HepG2 (cell line): Measurements from ENCODE around the gene SRSF8. TPM values are rescaled to one million over a fixed set of nuclear protein-coding genes. Genes with fewer than 3 reads are reported as not detected.

Source experiments
- ATAC-seq: fragments of 200-7000 bp; cut with Tn5 transposase; 3 replicates; pipeline ENCODE4 v1.9.1; 2020; ENCODE audit warnings: mild to moderate bottlenecking, moderate library complexity
- BruUV-seq: library from RNA; stranded (reverse); fragments of 400-500 nt; replicated peaks from 2 replicates; lab custom pipeline; 2021; lab: Mats Ljungman, UMichigan
- CTCF ChIA-PET: fragments of 300-600 bp; formaldehyde crosslinking; extraction: SDS; loops from one replicate; lab custom pipeline; 2021; ENCODE audit warnings: low total read pairs, inconsistent platforms, low intra/inter-chr PET ratio; lab: Yijun Ruan, JAX
- POLR2A ChIA-PET: fragments of 350-600 bp; sonication (Branson Sonifier 250); formaldehyde crosslinking; loops from one replicate; lab custom pipeline; 2020; ENCODE audit warnings: antibody characterized with exemption, inconsistent platforms; lab: Yijun Ruan, JAX
- DNase-seq: peaks from one replicate; pipeline ENCODE4 v3.0.0-alpha.2; 2015; ENCODE audit warnings: low spot score
- FAIRE-seq: peaks from 3 replicates; lab custom pipeline; 2011; peaks lifted over from hg19 to GRCh38; lab: Jason Lieb, UNC
- H2AFZ ChIP-seq: one replicate; pipeline ENCODE4 v1.6.1; 2011; ENCODE audit warnings: low read length, inconsistent platforms
- H3K27ac ChIP-seq: fragments of 300-600 bp; 3 replicates; pipeline ENCODE4 v1.8.0; 2011; ENCODE audit warnings: mixed run types, mild to moderate bottlenecking, mixed read lengths, low read length, inconsistent platforms; ENCODE audit not compliant: insufficient read depth; ENCODE audit errors: extremely low read length
- H3K27me3 ChIP-seq, 2 experiments: fragments of 200-600 bp in 1 of 2; 2 replicates in 1 of 2; 3 replicates in 1 of 2; pipeline versions ENCODE4 v1.6.0 to v1.8.0; 2011; ENCODE audit warnings: low read length in 2 of 2, mild to moderate bottlenecking in 2 of 2, moderate library complexity in 2 of 2, inconsistent platforms in 1 of 2; ENCODE audit not compliant: insufficient read depth in 2 of 2, control insufficient read depth in 1 of 2
- H3K36me3 ChIP-seq, 2 experiments: fragments of 200-600 bp in 1 of 2; replicated peaks in 1 of 2; 2 replicates in 1 of 2; 3 replicates in 1 of 2; pipeline versions ENCODE4 v1.5.1 to v1.8.0; 2011; ENCODE audit warnings: low read length in 2 of 2, inconsistent platforms in 1 of 2; ENCODE audit not compliant: insufficient read depth in 2 of 2, control insufficient read depth in 1 of 2
- H3K4me1 ChIP-seq: 2 replicates; pipeline ENCODE4 v1.5.1; 2012; ENCODE audit warnings: low read length, inconsistent platforms; ENCODE audit not compliant: insufficient read depth
- H3K4me2 ChIP-seq: 2 replicates; pipeline ENCODE4 v1.6.0; 2011; ENCODE audit warnings: low read depth, low read length, inconsistent platforms
- H3K4me3 ChIP-seq, 3 experiments: fragments of 200-600 bp in 1 of 3; sonication (generic), shearing (Covaris generic) in 1 of 3; replicated peaks in 1 of 3; 2 replicates each; pipeline ENCODE4 v1.5.1; 2011 to 2016; ENCODE audit warnings: low read length in 3 of 3, inconsistent platforms in 2 of 3, low read depth in 2 of 3, mild to moderate bottlenecking in 2 of 3, control low read depth in 1 of 3, mixed read lengths in 1 of 3; ENCODE audit not compliant: insufficient read depth in 1 of 3
- H3K79me2 ChIP-seq: one replicate; pipeline ENCODE4 v1.6.1; 2011; ENCODE audit warnings: low read length, inconsistent platforms; ENCODE audit not compliant: insufficient read depth
- H3K9ac ChIP-seq: 2 replicates; pipeline ENCODE4 v1.6.0; 2011; ENCODE audit warnings: mild to moderate bottlenecking, low read depth, low read length, inconsistent platforms; ENCODE audit not compliant: insufficient read depth
- H3K9me3 ChIP-seq: 2 replicates; pipeline ENCODE4 v1.5.1; 2012; ENCODE audit warnings: mild to moderate bottlenecking, low read length
- H4K20me1 ChIP-seq: 2 replicates; pipeline ENCODE4 v1.6.0; 2011; ENCODE audit warnings: inconsistent platforms, mild to moderate bottlenecking, low read length, moderate library complexity; ENCODE audit not compliant: insufficient read depth
- KDM2A ChIP-seq: sonication (generic); formaldehyde crosslinking; IDR thresholded peaks from 2 replicates; pipeline ENCODE4 v1.4.0; 2020; ENCODE audit warnings: low read depth, missing genetic modification reagents, borderline replicate concordance
- NFE2L1 ChIP-seq: sonication (generic); formaldehyde crosslinking; IDR thresholded peaks from 2 replicates; pipeline ENCODE4 v1.4.0; 2020; ENCODE audit warnings: missing genetic modification reagents, mild to moderate bottlenecking, borderline replicate concordance
- RBM39 ChIP-seq: fragments of 200-400 bp; formaldehyde crosslinking; IDR thresholded peaks from one replicate; pipeline ENCODE4 v1.6.1; 2018; ENCODE audit warnings: antibody characterized with exemption, mild to moderate bottlenecking, low read depth, low read length; ENCODE audit not compliant: poor library complexity, severe bottlenecking
- TMF1 ChIP-seq: sonication (generic); formaldehyde crosslinking; IDR thresholded peaks from 2 replicates; pipeline ENCODE4 v1.8.1; 2022; ENCODE audit warnings: low read depth, missing genetic modification reagents
- ZNF644 ChIP-seq: IDR thresholded peaks from 2 replicates; pipeline ENCODE4 v1.6.1; 2016; ENCODE audit warnings: low read depth
- ZNF782 ChIP-seq: sonication (generic); formaldehyde crosslinking; IDR thresholded peaks from 2 replicates; pipeline ENCODE4 v1.4.0; 2020; ENCODE audit warnings: missing genetic modification reagents, mild to moderate bottlenecking, borderline replicate concordance
- WGBS: methylation state at CpG from one replicate; pipeline ENCODE4 v1.1.6; 2017; ENCODE audit warnings: low lambda C conversion rate; 5-methylcytosine and 5-hydroxymethylcytosine counted together
- in situ Hi-C: cut with HindIII; loops from 2 replicates; pipeline ENCODE4 v1.10.0; 2017; ENCODE audit warnings: low pct_unique_long_range_greater_than_20kb; ENCODE audit not compliant: extremely low pct_ligation_motif_present
- intact Hi-C: fragments of 100-400 bp; cut with micrococcal nuclease; formaldehyde crosslinking; loops from one replicate; pipeline ENCODE4 v1.10.0; 2022; ENCODE audit not compliant: unreplicated experiment
- polyA plus RNA-seq, 8 experiments: library from polyadenylated mRNA; depleted of rRNA in 3 of 8; stranded (reverse) in 7 of 8; unstranded in 1 of 8; fragments of >200 nt; fragmentation: Illumina TruSeq in 4 of 8; extraction: Trizol in 4 of 8; gene quantifications; 2 replicates each; pipeline versions ENCODE4 v1.2.1 to v1.2.3, GENCODE V29; 2011 to 2016; ENCODE audit warnings: low read depth in 4 of 8, missing spikeins in 1 of 8, mixed read lengths in 1 of 8; ENCODE audit not compliant: insufficient read depth in 1 of 8
- total RNA-seq, 5 experiments: library from RNA; depleted of rRNA; stranded (reverse); fragments of >200 nt; fragmentation: Illumina TruSeq; extraction: Trizol; gene quantifications; 2 replicates each; pipeline ENCODE4 v1.2.3, GENCODE V29; 2016; ENCODE audit warnings: low read depth in 1 of 5
- TF ChIP-seq, protein P1 (sequence below): IDR thresholded peaks from 2 replicates; pipeline ENCODE4 v1.6.1; 2016; ENCODE audit warnings: low read depth, control low read depth
- TF ChIP-seq, protein P2 (sequence below): IDR thresholded peaks from 2 replicates; pipeline ENCODE4 v1.6.1; 2016; ENCODE audit warnings: missing genetic modification reagents, missing compliant biosample characterization

The SRSF8 gene
- total and polyA plus RNA-seq, 2 of the 13 experiments (the other 11 are each of a cell fraction or from before 2014, with no cell fraction given): 21.8 to 25.8 TPM

DNA sequence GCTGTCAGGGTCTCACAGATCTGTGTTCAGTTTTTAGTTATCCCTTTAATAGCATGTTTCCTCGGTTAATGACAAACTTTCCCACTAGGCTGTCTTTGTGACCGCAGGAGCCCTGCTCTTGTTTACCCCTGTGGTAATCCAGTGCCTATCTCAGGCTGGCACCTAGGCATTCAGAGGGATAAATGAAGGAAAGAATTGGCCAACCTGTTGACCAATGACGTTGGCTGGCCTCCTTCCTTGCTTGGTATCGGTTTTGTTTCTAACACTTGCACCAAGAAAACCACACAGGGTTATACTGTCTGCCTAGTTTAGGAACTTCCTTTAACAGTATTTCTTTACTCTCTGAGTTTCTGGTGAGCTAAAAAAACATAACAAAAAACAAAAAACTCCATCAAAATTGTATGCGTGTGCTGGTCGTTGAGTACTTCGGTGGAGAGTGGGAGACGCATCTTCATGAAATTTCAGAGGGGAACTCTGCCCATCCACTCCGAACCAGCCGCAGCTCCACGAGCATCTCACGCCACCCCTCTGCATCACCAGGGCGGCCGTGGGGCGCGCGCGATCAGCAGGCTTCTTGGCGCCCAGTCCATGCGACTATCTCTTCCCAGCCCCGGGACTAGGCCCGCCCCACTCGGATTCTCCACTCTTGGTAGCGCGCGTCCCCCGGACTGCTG, 22.4 kb downstream of the SRSF8 start:
- WGBS: 43% methylated on average over 14 of the region's 27 CpGs
- Histone ChIP-seq H4K20me1 (no peaks in the 10 kb centered on the region), H2AFZ (peak overlapping the region; percentile 8), H3K4me3 (peak overlapping the region; percentile 84 to 86 (median 85)), H3K4me1 (peaks cover 44% of the 10 kb centered on the region), H3K36me3 (no peaks in the 10 kb centered on the region), H3K27ac (no peak overlapping the region), H3K79me2 (no peaks in the 10 kb centered on the region), H3K9ac (peak overlapping the region; percentile 19; the same call in 1 of the 2 replicates), H3K4me2 (peak overlapping the region; percentile 92), H3K27me3 (0 out of 5 replicates have a peak, but pooled peaks cover 1 to 2% of the 10 kb centered on the region in 2 experiments), H3K9me3 (no peaks in the 10 kb centered on the region)
- ATAC-seq (no peak), DNase-seq (no peak), FAIRE-seq (peak; percentile 21)
- POLR2A ChIA-PET: interaction anchor here (1.6 to 3.6 kb wide), 3 partner anchors 22 to 701 kb away, joined by 5 to 48 read pairs (median 9); partner anchors contain the start of genes CEP57, CWC15, FAM76B and KDM4D
- CTCF ChIA-PET: no interaction called here
- BruUV-seq: no TSS peak
- TF ChIP-seq RBM39 (peak; percentile 9), ZNF782 (no peak), NFE2L1 (CRISPR knock-in tag) (no peak), ZNF644 (CRISPR knock-in tag) (no peak), KDM2A (0 out of 2 replicates have a peak, but pooled peaks have one; percentile 8), TMF1 (CRISPR knock-in tag) (0 out of 2 replicates have a peak, but pooled peaks have one; percentile 34)
- TF ChIP-seq, protein P1, sequence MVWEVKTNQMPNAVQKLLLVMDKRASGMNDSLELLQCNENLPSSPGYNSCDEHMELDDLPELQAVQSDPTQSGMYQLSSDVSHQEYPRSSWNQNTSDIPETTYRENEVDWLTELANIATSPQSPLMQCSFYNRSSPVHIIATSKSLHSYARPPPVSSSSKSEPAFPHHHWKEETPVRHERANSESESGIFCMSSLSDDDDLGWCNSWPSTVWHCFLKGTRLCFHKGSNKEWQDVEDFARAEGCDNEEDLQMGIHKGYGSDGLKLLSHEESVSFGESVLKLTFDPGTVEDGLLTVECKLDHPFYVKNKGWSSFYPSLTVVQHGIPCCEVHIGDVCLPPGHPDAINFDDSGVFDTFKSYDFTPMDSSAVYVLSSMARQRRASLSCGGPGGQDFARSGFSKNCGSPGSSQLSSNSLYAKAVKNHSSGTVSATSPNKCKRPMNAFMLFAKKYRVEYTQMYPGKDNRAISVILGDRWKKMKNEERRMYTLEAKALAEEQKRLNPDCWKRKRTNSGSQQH: no peak
- TF ChIP-seq, protein P2, sequence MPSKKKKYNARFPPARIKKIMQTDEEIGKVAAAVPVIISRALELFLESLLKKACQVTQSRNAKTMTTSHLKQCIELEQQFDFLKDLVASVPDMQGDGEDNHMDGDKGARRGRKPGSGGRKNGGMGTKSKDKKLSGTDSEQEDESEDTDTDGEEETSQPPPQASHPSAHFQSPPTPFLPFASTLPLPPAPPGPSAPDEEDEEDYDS (CRISPR knock-in tag): no peak
- in situ Hi-C loops: loop anchor here (25.0 kb wide), 1 partner anchor 148 kb away; the partner anchor contains the start of gene SESN3
- intact Hi-C loops: loop anchor here (1.0 kb wide), 1 partner anchor 20 kb away; no protein-coding TSS in a partner anchor
